ENCODE data around the gene FES. TPM values are rescaled to one million over a fixed set of nuclear protein-coding genes. Genes with fewer than 3 reads are reported as not detected.

FES gene
- polyA plus RNA-seq, 1 of the 3 experiments (the other 2 are of a cell fraction), result 0.03 TPM

- TF ChIP-seq CTCF (IDR thresholded peaks at IDR 0.05), result no peak
- TF ChIP-seq REST (IDR thresholded peaks at IDR 0.05; ENCODE audit: low read depth, low read length), result no peak
- no peak for TF ChIP-seq RCOR1 (IDR thresholded peaks at IDR 0.05; ENCODE audit: low read length)
These were observed 33.9 kb downstream of the FES start (continued) for GRCh38 chr15:90918034-90918788.

- DNase-seq, result no peak
- H3K9me3 ChIP-seq, result no peaks in the 10 kb centered on the region
- H3K4me1 ChIP-seq (ENCODE audit: control insufficient read depth in 1 of 2, insufficient read depth in 2 of 2, low read depth in 1 of 2, low read length in 1 of 2), result no peaks in the 10 kb centered on the region
- no peaks in the 10 kb centered on the region for H3K79me2 ChIP-seq (ENCODE audit: insufficient read depth)
- 95% methylated on average over 4 of the region's 6 CpGs for WGBS (ENCODE audit: low lambda C conversion rate)
- no peak overlapping the region for H3K27ac ChIP-seq (ENCODE audit: low read depth in 2 of 2, low read length in 1 of 2)
- H3K36me3 ChIP-seq (replicated peaks in 1 of 2; ENCODE audit: control insufficient read depth in 1 of 2, insufficient read depth in 2 of 2, low read length in 1 of 2), result peaks cover 7 to 55% of the 10 kb centered on the region in 2 experiments
- ChIA-PET POLR2A (interaction anchor here (0.9 kb wide), 1 partner anchor 16 kb away, joined by 3 read pairs; the partner anchor contains the start of gene MAN2A2), CTCF (interaction anchor here (1.0 to 2.9 kb wide), 3 partner anchors 14 to 38 kb away, joined by 4 to 16 read pairs (median 4); partner anchors contain the start of genes HDDC3 and MAN2A2)
- no peak overlapping the region for H2AFZ ChIP-seq (ENCODE audit: low read depth)
- H3K27me3 ChIP-seq (ENCODE audit: insufficient read depth), result no peaks in the 10 kb centered on the region
- H3K4me2 ChIP-seq, result no peak overlapping the region
- H4K20me1 ChIP-seq (ENCODE audit: insufficient read depth), result no peaks in the 10 kb centered on the region
- no peaks in the 10 kb centered on the region for H3K9me2 ChIP-seq
- H3F3A ChIP-seq (replicated peaks; ENCODE audit: insufficient read depth), result no peaks in the 10 kb centered on the region
- no peak overlapping the region for H3K9ac ChIP-seq
- no peak for TF ChIP-seq MEF2A (IDR thresholded peaks at IDR 0.05; ENCODE audit: borderline replicate concordance, low read depth)
- TF ChIP-seq CTCF (IDR thresholded peaks at IDR 0.05), result no peak
- no peak for TF ChIP-seq RXRA (IDR thresholded peaks at IDR 0.05; ENCODE audit: borderline replicate concordance, low read depth)
- no peak for TF ChIP-seq FOSL2 (IDR thresholded peaks at IDR 0.05; ENCODE audit: borderline replicate concordance, low read depth)
- no peak for TF ChIP-seq TAF1 (IDR thresholded peaks at IDR 0.05; ENCODE audit: borderline replicate concordance, low read depth, low read length)
- H3K4me3 ChIP-seq (ENCODE audit: low read depth in 2 of 2, low read length in 1 of 2), result no peak overlapping the region
These were observed 34.5 kb downstream of the FES start for GRCh38 chr15:90918835-90919234.
